Activated T-cell treated with anti-CD3 and anti-CD28 coated beads, Interleukin-2, amount 50 U/mL, for 4 hours (primary cell): Measurements from ENCODE around the gene IPO11. TPM values are rescaled to one million over a fixed set of nuclear protein-coding genes. Genes with fewer than 3 reads are reported as not detected.
A peak's percentile ranks its signal among the peaks of the same experiment; 100 is the strongest.
"Not testable (repeated sequence)": the region's sequence is repeated elsewhere in the genome, so short reads cannot be mapped to it uniquely, and the experiment has no call there.

ENCODE experiments used
- ATAC-seq, 2 donors: fragments of 200-7000 bp; cut with Tn5 transposase; one replicate each; pipeline ENCODE4 v1.10.0; 2021
- DNase-seq: peaks from one replicate; pipeline ENCODE4 v3.0.0-alpha.2; 2020
- H3K27me3 Mint-ChIP-seq: one replicate; pipeline ENCODE4 v1.8.0; 2021; ENCODE audit warnings: low read depth, mixed read lengths
- H3K36me3 Mint-ChIP-seq: one replicate; pipeline ENCODE4 v1.8.0; 2022; ENCODE audit warnings: mixed read lengths; ENCODE audit not compliant: insufficient read depth
- H3K4me1 Mint-ChIP-seq: one replicate; pipeline ENCODE4 v1.8.0; 2021; ENCODE audit warnings: low read depth, mixed read lengths
- H3K4me3 Mint-ChIP-seq: one replicate; pipeline ENCODE4 v1.8.0; 2021; ENCODE audit warnings: mild to moderate bottlenecking, moderate library complexity, mixed read lengths
- H3K9me3 Mint-ChIP-seq: one replicate; pipeline ENCODE4 v1.8.0; 2021; ENCODE audit warnings: mixed read lengths
- total RNA-seq, 3 donors: library from RNA; stranded (reverse); gene quantifications; one replicate each; pipeline ENCODE4 v1.2.1, GENCODE V29; 2021

Gene IPO11
- total RNA-seq, 3 donors from 2014 or later: 56.1 to 70.4 (median 60.5) TPM

GRCh38 chr5:62514510-62515119, 102.1 kb downstream of the IPO11 start:
- Mint-ChIP-seq H3K4me3 (no peak overlapping the region), H3K9me3 (no peaks in the 10 kb centered on the region), H3K36me3 (peaks cover 26% of the 10 kb centered on the region), H3K4me1 (no peaks in the 10 kb centered on the region), H3K27me3 (no peaks in the 10 kb centered on the region)
- DNase-seq (no peak), ATAC-seq (no peak)

GRCh38 chr5:62520812-62521211, 108.2 kb downstream of the IPO11 start:
- H3K27me3 Mint-ChIP-seq, DNase-seq, ATAC-seq, H3K4me3 Mint-ChIP-seq, H3K9me3 Mint-ChIP-seq, H3K4me1 Mint-ChIP-seq: not testable (repeated sequence)
- peaks cover 42% of the 10 kb centered on the region for H3K36me3 Mint-ChIP-seq

GRCh38 chr5:62521319-62521718, 108.8 kb downstream of the IPO11 start:
- ATAC-seq: no peak
- no peaks in the 10 kb centered on the region for H3K4me1 Mint-ChIP-seq
- peaks cover 45% of the 10 kb centered on the region for H3K36me3 Mint-ChIP-seq
- H3K9me3 Mint-ChIP-seq: no peaks in the 10 kb centered on the region
- no peak overlapping the region for H3K4me3 Mint-ChIP-seq
- no peaks in the 10 kb centered on the region for H3K27me3 Mint-ChIP-seq
- DNase-seq: no peak

GRCh38 chr5:62522811-62523210, 110.2 kb downstream of the IPO11 start:
- ATAC-seq (no peak), DNase-seq (no peak)
- Mint-ChIP-seq H3K36me3 (peaks cover 44% of the 10 kb centered on the region), H3K27me3 (no peaks in the 10 kb centered on the region), H3K4me3 (no peak overlapping the region), H3K9me3 (no peaks in the 10 kb centered on the region), H3K4me1 (no peaks in the 10 kb centered on the region)

- H3K9me3 Mint-ChIP-seq: no peaks in the 10 kb centered on the region
- no peak for DNase-seq
- H3K36me3 Mint-ChIP-seq: peaks cover 26% of the 10 kb centered on the region
- no peaks in the 10 kb centered on the region for H3K27me3 Mint-ChIP-seq
- peaks cover 3% of the 10 kb centered on the region for H3K4me1 Mint-ChIP-seq
- no peak overlapping the region for H3K4me3 Mint-ChIP-seq
- ATAC-seq: no peak
These were observed 121.0 kb downstream of the IPO11 start for GRCh38 chr5:62533597-62533996.

- no peak for DNase-seq
- Mint-ChIP-seq H3K9me3 (no peaks in the 10 kb centered on the region), H3K4me1 (peaks cover 5% of the 10 kb centered on the region), H3K36me3 (peaks cover 30% of the 10 kb centered on the region), H3K4me3 (no peak overlapping the region), H3K27me3 (no peaks in the 10 kb centered on the region)
- ATAC-seq: no peak
These were observed 122.1 kb downstream of the IPO11 start for GRCh38 chr5:62534461-62535236.

- Mint-ChIP-seq H3K9me3 (no peaks in the 10 kb centered on the region), H3K4me1 (peaks cover 5% of the 10 kb centered on the region), H3K27me3 (no peaks in the 10 kb centered on the region), H3K36me3 (peaks cover 25% of the 10 kb centered on the region), H3K4me3 (no peak overlapping the region)
- DNase-seq: no peak
- no peak for ATAC-seq
These were observed 123.7 kb downstream of the IPO11 start for GRCh38 chr5:62536232-62536631.

GRCh38 chr5:62536783-62537182, 124.2 kb downstream of the IPO11 start:
- ATAC-seq: no peak
- Mint-ChIP-seq H3K9me3 (no peaks in the 10 kb centered on the region), H3K4me3 (no peak overlapping the region)

GRCh38 chr5:62538017-62538942, 125.7 kb downstream of the IPO11 start:
- H3K36me3 Mint-ChIP-seq: peaks cover 18% of the 10 kb centered on the region
- H3K27me3 Mint-ChIP-seq: no peaks in the 10 kb centered on the region
- no peak overlapping the region for H3K4me3 Mint-ChIP-seq
- peak; percentile 88 to 93 for ATAC-seq
- peaks cover 5% of the 10 kb centered on the region for H3K4me1 Mint-ChIP-seq
- H3K9me3 Mint-ChIP-seq: no peaks in the 10 kb centered on the region
- no peak for DNase-seq

More at GRCh38 chr5:62536783-62537182, 124.2 kb downstream of the IPO11 start:
- peaks cover 20% of the 10 kb centered on the region for H3K36me3 Mint-ChIP-seq
- no peaks in the 10 kb centered on the region for H3K27me3 Mint-ChIP-seq
- peaks cover 5% of the 10 kb centered on the region for H3K4me1 Mint-ChIP-seq
- no peak for DNase-seq

GRCh38 chr5:62542720-62543119, 130.2 kb downstream of the IPO11 start:
- H3K36me3 Mint-ChIP-seq: peaks cover 31% of the 10 kb centered on the region
- H3K9me3 Mint-ChIP-seq: no peaks in the 10 kb centered on the region
- ATAC-seq: no peak
- no peaks in the 10 kb centered on the region for H3K27me3 Mint-ChIP-seq
- no peak overlapping the region for H3K4me3 Mint-ChIP-seq
- DNase-seq: no peak
- H3K4me1 Mint-ChIP-seq: peaks cover 5% of the 10 kb centered on the region

GRCh38 chr5:62547945-62548630, 135.5 kb downstream of the IPO11 start:
- Mint-ChIP-seq H3K4me3 (no peak overlapping the region), H3K9me3 (no peaks in the 10 kb centered on the region), H3K27me3 (no peaks in the 10 kb centered on the region), H3K36me3 (peaks cover 34% of the 10 kb centered on the region), H3K4me1 (no peaks in the 10 kb centered on the region)
- no peak for DNase-seq
- ATAC-seq: no peak

GRCh38 chr5:62550103-62550502, 137.5 kb downstream of the IPO11 start:
- no peaks in the 10 kb centered on the region for H3K4me1 Mint-ChIP-seq
- H3K4me3 Mint-ChIP-seq: no peak overlapping the region
- DNase-seq: no peak
- H3K9me3 Mint-ChIP-seq: no peaks in the 10 kb centered on the region
- peaks cover 27% of the 10 kb centered on the region for H3K36me3 Mint-ChIP-seq
- no peaks in the 10 kb centered on the region for H3K27me3 Mint-ChIP-seq
- ATAC-seq: no peak

GRCh38 chr5:62555930-62556329, 143.4 kb downstream of the IPO11 start:
- Mint-ChIP-seq H3K27me3 (no peaks in the 10 kb centered on the region), H3K36me3 (peaks cover 34% of the 10 kb centered on the region), H3K9me3 (no peaks in the 10 kb centered on the region), H3K4me3 (no peak overlapping the region), H3K4me1 (no peaks in the 10 kb centered on the region)
- DNase-seq: no peak
- no peak for ATAC-seq

GRCh38 chr5:62558941-62559340, 146.4 kb downstream of the IPO11 start:
- DNase-seq: no peak
- ATAC-seq: no peak
- H3K27me3 Mint-ChIP-seq: no peaks in the 10 kb centered on the region
- no peak overlapping the region for H3K4me3 Mint-ChIP-seq
- H3K9me3 Mint-ChIP-seq: no peaks in the 10 kb centered on the region
- no peaks in the 10 kb centered on the region for H3K4me1 Mint-ChIP-seq
- peaks cover 33% of the 10 kb centered on the region for H3K36me3 Mint-ChIP-seq
